RWPE2 (cell line): ENCODE measurements around the gene EIF4A3.

ENCODE experiments used
- ATAC-seq: fragments of 200-7000 bp; cut with Tn5 transposase; 3 replicates; pipeline ENCODE4 v1.9.1; 2021; ENCODE audit warnings: low read depth
- DNase-seq: peaks from one replicate; pipeline ENCODE4 v3.0.0-alpha.2; 2020; ENCODE audit warnings: low spot score
- H3K27ac ChIP-seq: fragments of 450-650 bp; 2 replicates; pipeline ENCODE4 v1.5.1; 2017; ENCODE audit warnings: mild to moderate bottlenecking; ENCODE audit not compliant: poor library complexity, severe bottlenecking
- H3K27me3 ChIP-seq: fragments of 250-450 bp; sonication (Bioruptor Pico); 2 replicates; pipeline ENCODE4 v1.5.1; 2021; ENCODE audit warnings: mild to moderate bottlenecking, moderate library complexity; ENCODE audit not compliant: insufficient read depth, poor library complexity, severe bottlenecking
- H3K36me3 ChIP-seq: fragments of 250-450 bp; sonication (Bioruptor Pico); 2 replicates; pipeline ENCODE4 v1.5.1; 2020; ENCODE audit warnings: low read depth, mild to moderate bottlenecking, moderate library complexity
- H3K4me1 ChIP-seq: fragments of 250-450 bp; sonication (Bioruptor Pico); 2 replicates; pipeline ENCODE4 v1.5.1; 2021; ENCODE audit warnings: mild to moderate bottlenecking, moderate library complexity; ENCODE audit not compliant: insufficient read depth, poor library complexity, severe bottlenecking
- H3K4me3 ChIP-seq: fragments of 250-450 bp; sonication (Bioruptor Pico); 2 replicates; pipeline ENCODE4 v1.5.1; 2021; ENCODE audit warnings: mild to moderate bottlenecking, moderate library complexity; ENCODE audit not compliant: severe bottlenecking
- H3K9me3 ChIP-seq: fragments of 250-450 bp; sonication (Bioruptor Pico); 2 replicates; pipeline ENCODE4 v1.5.1; 2021; ENCODE audit warnings: mild to moderate bottlenecking, moderate library complexity; ENCODE audit not compliant: severe bottlenecking
- CTCF ChIP-seq: fragments of 450-650 bp; IDR thresholded peaks from one replicate; pipeline ENCODE4 v1.5.1; 2017; ENCODE audit warnings: mild to moderate bottlenecking, moderate library complexity; ENCODE audit not compliant: poor library complexity, severe bottlenecking

The EIF4A3 gene

GRCh38 chr17:80089762-80090161 lies 57.2 kb downstream of the EIF4A3 start:
- Histone ChIP-seq H3K4me3 (no peak overlapping the region), H3K36me3 (no peaks in the 10 kb centered on the region), H3K4me1 (no peaks in the 10 kb centered on the region), H3K27ac (no peak overlapping the region), H3K27me3 (no peaks in the 10 kb centered on the region), H3K9me3 (no peaks in the 10 kb centered on the region)
- no peak for DNase-seq
- ATAC-seq = no peak
- no peak for TF ChIP-seq CTCF

GRCh38 chr17:80087346-80088265 lies 59.3 kb downstream of the EIF4A3 start:
- TF ChIP-seq CTCF = no peak
- DNase-seq (peak; percentile 42), ATAC-seq (no peak)
- no peaks in the 10 kb centered on the region for H3K9me3 ChIP-seq
- no peaks in the 10 kb centered on the region for H3K36me3 ChIP-seq
- H3K4me3 ChIP-seq = no peak overlapping the region
- H3K27ac ChIP-seq = no peak overlapping the region
- H3K27me3 ChIP-seq = no peaks in the 10 kb centered on the region
- H3K4me1 ChIP-seq = no peaks in the 10 kb centered on the region

- no peak overlapping the region for H3K4me3 ChIP-seq
- no peaks in the 10 kb centered on the region for H3K4me1 ChIP-seq
- H3K9me3 ChIP-seq = no peaks in the 10 kb centered on the region
- no peak overlapping the region for H3K27ac ChIP-seq
- TF ChIP-seq CTCF = no peak
- ATAC-seq (no peak), DNase-seq (no peak)
- H3K27me3 ChIP-seq = no peaks in the 10 kb centered on the region
- no peaks in the 10 kb centered on the region for H3K36me3 ChIP-seq
Observed at GRCh38 chr17:80086616-80087015, 60.3 kb downstream of the EIF4A3 start.

GRCh38 chr17:80086081-80086480 lies 60.8 kb downstream of the EIF4A3 start:
- no peaks in the 10 kb centered on the region for H3K9me3 ChIP-seq
- H3K36me3 ChIP-seq = no peaks in the 10 kb centered on the region
- ATAC-seq (no peak), DNase-seq (no peak)
- no peak overlapping the region for H3K27ac ChIP-seq
- no peak for TF ChIP-seq CTCF
- no peaks in the 10 kb centered on the region for H3K4me1 ChIP-seq
- H3K27me3 ChIP-seq = no peaks in the 10 kb centered on the region
- H3K4me3 ChIP-seq = no peak overlapping the region

GRCh38 chr17:80084773-80085172 lies 62.2 kb downstream of the EIF4A3 start:
- no peaks in the 10 kb centered on the region for H3K9me3 ChIP-seq
- no peak for ATAC-seq

More at GRCh38 chr17:80084773-80085172, 62.2 kb downstream of the EIF4A3 start:
- no peak for TF ChIP-seq CTCF
- Histone ChIP-seq H3K27me3 (no peaks in the 10 kb centered on the region), H3K36me3 (no peaks in the 10 kb centered on the region), H3K4me1 (no peaks in the 10 kb centered on the region), H3K4me3 (no peak overlapping the region), H3K27ac (no peak overlapping the region)
- no peak for DNase-seq
